KMS-11 (cell line): ENCODE measurements around the gene KCNAB1.

Experiments
- H2AFZ ChIP-seq: fragments of 200-600 bp; sonication (generic); 2 replicates; pipeline ENCODE4 v1.6.1; 2016; ENCODE audit warnings: antibody characterized with exemption, mixed run types, low read depth
- H3K27ac ChIP-seq: fragments of 200-600 bp; sonication (generic); 2 replicates; pipeline ENCODE4 v1.6.1; 2016; ENCODE audit warnings: mild to moderate bottlenecking, mixed run types
- H3K27me3 ChIP-seq: fragments of 200-600 bp; sonication (generic); 2 replicates; pipeline ENCODE4 v1.6.1; 2017; ENCODE audit warnings: mild to moderate bottlenecking, low read depth, mixed run types, moderate library complexity; ENCODE audit not compliant: insufficient read depth
- H3K36me3 ChIP-seq: fragments of 200-600 bp; sonication (generic); 2 replicates; pipeline ENCODE4 v1.6.1; 2017; ENCODE audit warnings: mild to moderate bottlenecking, mixed run types; ENCODE audit not compliant: insufficient read depth
- H3K4me1 ChIP-seq: fragments of 200-600 bp; sonication (generic); 2 replicates; pipeline ENCODE4 v1.6.1; 2016; ENCODE audit warnings: mild to moderate bottlenecking, low read depth, mixed run types; ENCODE audit not compliant: poor library complexity, severe bottlenecking
- H3K4me2 ChIP-seq: fragments of 200-600 bp; sonication (generic); 2 replicates; pipeline ENCODE4 v1.7.0; 2016; ENCODE audit warnings: mild to moderate bottlenecking, mixed run types
- H3K4me3 ChIP-seq: fragments of 200-600 bp; sonication (generic); IDR thresholded peaks from 2 replicates; pipeline ENCODE4 v1.6.1; 2017; ENCODE audit warnings: low read depth, low read length, mixed read lengths; ENCODE audit not compliant: insufficient read depth
- H3K79me2 ChIP-seq: fragments of 200-600 bp; sonication (generic); 2 replicates; pipeline ENCODE4 v1.6.1; 2016; ENCODE audit warnings: low read depth, mixed run types; ENCODE audit not compliant: insufficient read depth
- H3K9ac ChIP-seq: fragments of 200-600 bp; sonication (generic); 2 replicates; pipeline ENCODE4 v1.6.1; 2016; ENCODE audit warnings: mild to moderate bottlenecking, mixed run types
- H4K20me1 ChIP-seq: fragments of 200-600 bp; sonication (generic); 2 replicates; pipeline ENCODE4 v1.6.1; 2016; ENCODE audit warnings: mild to moderate bottlenecking, mixed run types; ENCODE audit not compliant: insufficient read depth
- CTCF ChIP-seq: fragments of 200-600 bp; sonication (generic); conservative IDR thresholded peaks from 2 replicates; pipeline ENCODE4 v1.6.1; 2017; ENCODE audit warnings: low read depth, mild to moderate bottlenecking, antibody characterized with exemption, low read length, moderate library complexity, mixed read lengths

The KCNAB1 gene

DNA sequence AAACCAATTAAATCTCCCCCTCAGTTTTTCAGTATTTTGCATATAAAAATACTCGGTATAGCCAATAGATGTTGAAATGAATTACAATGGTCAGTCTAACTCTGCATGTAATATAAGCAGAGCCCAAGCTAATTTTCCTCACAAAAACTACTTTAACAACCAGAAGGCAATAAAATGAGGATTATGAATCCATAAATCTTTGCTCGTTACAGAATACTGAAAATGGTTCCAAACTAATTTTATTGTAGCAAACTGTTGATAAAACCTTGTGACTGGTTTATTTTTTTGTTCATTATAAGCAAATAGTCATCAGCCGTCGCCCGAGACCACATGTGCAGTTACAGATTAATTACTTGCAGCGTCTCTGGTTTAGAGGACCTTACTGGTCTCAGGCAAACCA is 251.3 kb downstream of the KCNAB1 start:
- no peak overlapping the region for H3K27ac ChIP-seq
- no peaks in the 10 kb centered on the region for H3K36me3 ChIP-seq
- H3K4me3 ChIP-seq: no peak overlapping the region
- H3K27me3 ChIP-seq: no peaks in the 10 kb centered on the region
- TF ChIP-seq CTCF: no peak
- H4K20me1 ChIP-seq: no peaks in the 10 kb centered on the region
- no peak overlapping the region for H2AFZ ChIP-seq
- no peak overlapping the region for H3K4me2 ChIP-seq
- no peak overlapping the region for H3K9ac ChIP-seq
- H3K4me1 ChIP-seq: no peaks in the 10 kb centered on the region
- no peaks in the 10 kb centered on the region for H3K79me2 ChIP-seq

GRCh38 chr3:156373095-156373494 is 252.7 kb downstream of the KCNAB1 start:
- no peak overlapping the region for H3K9ac ChIP-seq
- no peaks in the 10 kb centered on the region for H4K20me1 ChIP-seq
- no peak overlapping the region for H3K4me2 ChIP-seq
- TF ChIP-seq CTCF: no peak
- H3K79me2 ChIP-seq: no peaks in the 10 kb centered on the region
- H2AFZ ChIP-seq: no peak overlapping the region
- H3K4me3 ChIP-seq: no peak overlapping the region
- no peaks in the 10 kb centered on the region for H3K27me3 ChIP-seq
- no peaks in the 10 kb centered on the region for H3K36me3 ChIP-seq
- no peaks in the 10 kb centered on the region for H3K4me1 ChIP-seq
- no peak overlapping the region for H3K27ac ChIP-seq

DNA sequence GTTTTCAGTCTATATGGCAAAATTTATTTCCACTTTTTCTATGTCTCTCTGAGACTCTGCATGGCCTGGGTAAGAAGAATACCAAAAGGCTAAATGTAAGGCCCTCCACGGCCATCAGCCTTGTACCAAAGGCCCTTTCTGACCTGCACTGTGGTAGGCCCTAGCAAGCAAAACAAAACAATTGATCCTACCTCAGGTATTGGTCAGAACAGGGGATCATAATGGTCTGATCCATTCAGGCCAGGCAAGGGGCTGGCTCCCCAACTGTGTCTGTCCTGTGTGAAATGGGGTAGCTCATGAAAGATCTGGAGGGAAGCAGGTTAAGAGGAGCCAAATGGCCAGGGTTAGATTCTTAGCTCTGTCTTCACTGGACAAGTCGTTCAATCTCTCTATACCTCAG is 253.3 kb downstream of the KCNAB1 start:
- TF ChIP-seq CTCF: no peak
- Histone ChIP-seq H3K27me3 (no peaks in the 10 kb centered on the region), H3K79me2 (no peaks in the 10 kb centered on the region), H3K9ac (no peak overlapping the region), H3K4me2 (no peak overlapping the region), H3K4me3 (no peak overlapping the region), H2AFZ (no peak overlapping the region), H3K27ac (no peak overlapping the region), H3K4me1 (no peaks in the 10 kb centered on the region), H4K20me1 (no peaks in the 10 kb centered on the region), H3K36me3 (no peaks in the 10 kb centered on the region)

DNA sequence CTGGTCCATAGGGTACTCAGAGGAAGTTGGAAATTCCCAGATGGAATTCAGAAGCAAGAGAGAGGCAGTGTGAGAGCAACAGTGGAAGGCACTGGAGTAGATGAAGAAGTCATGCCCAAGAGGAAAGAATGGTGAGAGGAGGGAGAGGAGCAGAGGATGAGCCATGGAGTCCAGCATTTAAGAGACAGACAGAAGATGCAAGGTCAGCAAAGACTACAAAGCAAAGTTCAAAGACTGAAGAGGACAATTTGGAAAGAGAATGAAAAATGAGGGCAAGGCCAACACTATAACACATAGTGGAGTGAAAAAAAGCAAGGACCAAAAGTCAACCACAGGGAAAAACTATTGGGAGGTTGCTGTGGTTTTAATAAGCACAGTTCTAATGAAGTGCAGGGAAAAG is 255.8 kb downstream of the KCNAB1 start:
- no peak overlapping the region for H3K4me3 ChIP-seq
- H3K9ac ChIP-seq: no peak overlapping the region
- no peak overlapping the region for H3K4me2 ChIP-seq
- H3K36me3 ChIP-seq: no peaks in the 10 kb centered on the region
- no peaks in the 10 kb centered on the region for H4K20me1 ChIP-seq
- TF ChIP-seq CTCF: no peak
- no peaks in the 10 kb centered on the region for H3K4me1 ChIP-seq
- no peak overlapping the region for H2AFZ ChIP-seq
- H3K79me2 ChIP-seq: no peaks in the 10 kb centered on the region
- H3K27ac ChIP-seq: no peak overlapping the region
- no peaks in the 10 kb centered on the region for H3K27me3 ChIP-seq

DNA sequence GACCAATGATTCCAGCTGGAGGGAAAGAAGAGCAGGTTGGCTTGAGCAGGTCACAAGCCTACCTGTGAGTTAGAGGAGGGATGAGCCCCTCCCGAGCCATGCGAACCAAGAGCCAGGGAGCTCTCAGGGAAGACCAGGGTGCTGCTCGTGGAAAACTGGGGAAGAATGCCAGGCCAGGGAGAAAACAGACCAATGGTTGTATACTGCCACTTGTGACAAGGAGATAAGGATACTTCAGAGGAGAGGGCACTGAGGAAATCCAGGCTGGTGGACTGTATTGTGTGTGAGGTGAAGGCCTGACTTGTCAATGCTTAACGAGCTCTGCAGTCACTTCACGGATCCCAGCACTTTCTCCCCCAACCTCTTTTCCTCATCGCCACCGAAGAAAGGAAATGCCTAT is 256.9 kb downstream of the KCNAB1 start:
- Histone ChIP-seq H3K9ac (no peak overlapping the region), H3K36me3 (no peaks in the 10 kb centered on the region), H3K27ac (no peak overlapping the region), H3K79me2 (no peaks in the 10 kb centered on the region), H2AFZ (no peak overlapping the region), H3K4me2 (no peak overlapping the region), H4K20me1 (no peaks in the 10 kb centered on the region), H3K27me3 (no peaks in the 10 kb centered on the region), H3K4me1 (no peaks in the 10 kb centered on the region), H3K4me3 (no peak overlapping the region)
- TF ChIP-seq CTCF: no peak
